Activated T-cell treated with anti-CD3 and anti-CD28 coated beads, Interleukin-2, amount 50 U/mL, for 48 hours (primary cell): ENCODE results near the gene NLRP14.

Experiments
- DNase-seq, 2 experiments: peaks; one replicate each; pipeline ENCODE4 v3.0.0-alpha.2; 2020

The NLRP14 gene, protein sequence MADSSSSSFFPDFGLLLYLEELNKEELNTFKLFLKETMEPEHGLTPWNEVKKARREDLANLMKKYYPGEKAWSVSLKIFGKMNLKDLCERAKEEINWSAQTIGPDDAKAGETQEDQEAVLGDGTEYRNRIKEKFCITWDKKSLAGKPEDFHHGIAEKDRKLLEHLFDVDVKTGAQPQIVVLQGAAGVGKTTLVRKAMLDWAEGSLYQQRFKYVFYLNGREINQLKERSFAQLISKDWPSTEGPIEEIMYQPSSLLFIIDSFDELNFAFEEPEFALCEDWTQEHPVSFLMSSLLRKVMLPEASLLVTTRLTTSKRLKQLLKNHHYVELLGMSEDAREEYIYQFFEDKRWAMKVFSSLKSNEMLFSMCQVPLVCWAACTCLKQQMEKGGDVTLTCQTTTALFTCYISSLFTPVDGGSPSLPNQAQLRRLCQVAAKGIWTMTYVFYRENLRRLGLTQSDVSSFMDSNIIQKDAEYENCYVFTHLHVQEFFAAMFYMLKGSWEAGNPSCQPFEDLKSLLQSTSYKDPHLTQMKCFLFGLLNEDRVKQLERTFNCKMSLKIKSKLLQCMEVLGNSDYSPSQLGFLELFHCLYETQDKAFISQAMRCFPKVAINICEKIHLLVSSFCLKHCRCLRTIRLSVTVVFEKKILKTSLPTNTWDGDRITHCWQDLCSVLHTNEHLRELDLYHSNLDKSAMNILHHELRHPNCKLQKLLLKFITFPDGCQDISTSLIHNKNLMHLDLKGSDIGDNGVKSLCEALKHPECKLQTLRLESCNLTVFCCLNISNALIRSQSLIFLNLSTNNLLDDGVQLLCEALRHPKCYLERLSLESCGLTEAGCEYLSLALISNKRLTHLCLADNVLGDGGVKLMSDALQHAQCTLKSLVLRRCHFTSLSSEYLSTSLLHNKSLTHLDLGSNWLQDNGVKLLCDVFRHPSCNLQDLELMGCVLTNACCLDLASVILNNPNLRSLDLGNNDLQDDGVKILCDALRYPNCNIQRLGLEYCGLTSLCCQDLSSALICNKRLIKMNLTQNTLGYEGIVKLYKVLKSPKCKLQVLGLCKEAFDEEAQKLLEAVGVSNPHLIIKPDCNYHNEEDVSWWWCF

GRCh38 chr11:7020183-7020917, at the start of gene NLRP14, which contains the start of gene ZNF214:
NLRP14 (plus strand) TSS chr11:7020479; CDS start chr11:7038587, 18,108 bp downstream.
ZNF214 (minus strand) TSS chr11:7020346; CDS start chr11:7002835, 17,511 bp downstream.
- peak; percentile 19 to 20 for DNase-seq

- DNase-seq, result no peak
These were observed 40.9 kb upstream of the NLRP14 start for GRCh38 chr11:6979365-6979764.

DNA sequence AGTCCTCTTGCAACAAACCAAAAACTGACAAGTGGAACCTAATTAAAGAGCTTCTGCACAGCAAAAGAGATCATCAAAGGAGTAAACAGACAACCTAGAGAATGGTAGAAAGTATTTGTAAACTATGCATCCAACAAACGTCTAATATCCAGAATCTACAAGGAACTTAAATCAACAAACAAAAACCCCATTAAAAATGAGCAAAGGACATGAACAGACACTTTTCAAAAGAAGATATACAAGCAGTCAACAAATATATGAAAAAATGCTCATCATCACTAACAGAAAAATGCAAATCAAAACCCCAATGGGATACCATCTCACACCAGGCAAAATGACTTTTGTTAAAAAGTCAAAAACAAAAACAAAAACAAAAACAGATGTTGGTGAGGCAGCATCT, 33.8 kb upstream of the NLRP14 start:
- DNase-seq, result no peak

- no peak for DNase-seq
These were observed 31.8 kb upstream of the NLRP14 start for GRCh38 chr11:6988506-6988905.

DNA sequence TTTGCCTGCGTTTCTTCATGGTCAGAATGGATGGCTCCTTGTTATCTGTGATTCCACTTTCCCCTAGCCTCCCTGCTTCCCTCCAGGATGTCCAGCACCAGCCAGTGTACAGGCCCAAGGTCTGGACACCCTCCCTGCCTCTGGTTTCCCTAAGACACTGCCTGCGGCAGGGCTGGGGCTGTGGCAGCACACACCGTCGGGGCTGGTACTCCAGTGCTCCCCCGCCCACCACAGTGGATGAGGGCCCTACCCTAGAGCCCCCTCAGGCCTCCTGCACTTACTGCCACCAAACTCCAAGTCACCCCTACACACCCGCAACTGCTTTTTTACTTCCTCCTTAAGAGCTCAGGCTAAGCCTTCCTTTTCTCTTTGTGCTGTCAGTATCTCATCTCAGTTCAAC, 29.1 kb upstream of the NLRP14 start:
- DNase-seq, result no peak

- no peak for DNase-seq
These were observed 28.3 kb upstream of the NLRP14 start for GRCh38 chr11:6992026-6992425.

GRCh38 chr11:6992457-6993417, 27.5 kb upstream of the NLRP14 start:
- no peak for DNase-seq

DNA sequence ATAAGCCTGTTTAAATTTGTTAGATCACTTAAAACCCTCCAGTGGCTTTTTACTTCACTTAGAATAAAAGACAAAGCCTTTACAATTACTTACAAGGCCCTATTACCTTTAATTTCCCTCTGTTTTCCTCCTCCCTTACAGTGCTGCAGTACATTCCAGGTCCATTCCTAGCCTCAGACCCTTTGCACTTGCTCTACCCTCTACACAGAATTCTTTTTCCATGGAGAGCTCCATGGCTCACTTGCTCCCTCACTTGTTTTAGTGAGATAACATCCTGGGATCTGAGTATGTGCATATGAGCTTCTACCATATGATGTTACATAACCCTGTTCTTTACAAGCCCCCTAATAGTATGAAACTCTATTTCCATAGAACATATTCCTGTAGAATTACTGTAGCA, 24.6 kb upstream of the NLRP14 start:
- no peak for DNase-seq

DNA sequence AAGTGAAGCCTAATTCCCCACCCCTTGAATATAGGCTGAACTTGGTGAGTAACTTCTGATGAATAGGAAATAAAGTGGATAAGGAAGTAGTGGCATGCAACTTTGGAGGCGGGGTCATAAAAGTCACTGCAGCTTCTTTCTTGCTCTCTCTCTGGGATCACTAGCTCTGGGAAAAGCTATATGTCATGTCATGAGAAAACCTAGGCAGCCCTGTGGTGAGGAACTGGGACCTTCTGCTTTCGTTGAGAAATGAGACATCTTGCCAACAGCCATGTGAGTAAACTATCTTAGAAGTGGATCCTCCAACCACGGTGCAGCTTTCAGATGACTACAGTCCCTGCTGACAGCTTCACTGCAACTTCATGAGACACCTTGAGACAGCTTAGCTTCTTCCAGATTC, 15.8 kb upstream of the NLRP14 start:
- DNase-seq, result no peak

DNA sequence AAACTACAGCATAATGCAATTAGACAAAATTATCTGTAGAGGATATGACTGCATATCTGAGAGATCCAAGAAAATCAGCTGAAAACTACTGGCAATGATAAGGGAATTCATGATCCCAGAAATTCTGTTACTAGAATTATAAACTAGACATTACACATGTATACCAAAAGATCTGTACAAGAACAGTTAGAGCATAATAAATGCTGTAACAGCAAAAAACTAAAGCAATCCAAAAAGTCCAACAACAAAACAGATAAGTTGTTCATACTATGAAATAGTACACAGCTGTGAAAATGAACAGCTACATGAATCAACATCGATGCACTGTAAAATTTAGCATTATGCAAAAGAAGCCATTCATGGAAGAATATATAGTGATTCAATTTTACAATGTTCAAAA, 6.2 kb upstream of the NLRP14 start:
- DNase-seq, result no peak

- DNase-seq, result no peak
These were observed 4.3 kb upstream of the NLRP14 start for GRCh38 chr11:7016011-7016410.

- DNase-seq, result peak in 1 of 2 experiments; percentile 16
These were observed 638 bp upstream of the NLRP14 start for GRCh38 chr11:7019500-7020182.

- DNase-seq, result no peak
These were observed 1.0 kb downstream of the NLRP14 start for GRCh38 chr11:7021318-7021717.

DNA sequence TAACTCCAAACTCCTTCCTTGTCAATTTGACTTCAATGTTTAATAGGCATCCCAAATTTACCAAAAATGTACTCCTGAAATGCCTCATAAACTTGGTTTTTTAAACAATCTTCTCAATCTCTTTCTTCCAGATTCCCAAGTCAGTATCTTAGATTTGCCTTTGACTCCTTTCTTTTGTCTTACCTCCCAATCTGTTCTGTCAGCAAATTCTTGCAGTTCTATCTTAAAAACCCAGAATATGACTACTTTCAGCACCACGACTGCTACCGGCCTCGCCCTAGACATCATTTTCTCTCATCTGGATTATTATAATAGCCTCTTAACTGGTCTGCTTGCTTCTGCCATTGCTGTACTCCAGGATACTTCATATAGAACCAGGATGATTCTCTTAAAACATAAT, 7.9 kb downstream of the NLRP14 start:
- no peak for DNase-seq

DNA sequence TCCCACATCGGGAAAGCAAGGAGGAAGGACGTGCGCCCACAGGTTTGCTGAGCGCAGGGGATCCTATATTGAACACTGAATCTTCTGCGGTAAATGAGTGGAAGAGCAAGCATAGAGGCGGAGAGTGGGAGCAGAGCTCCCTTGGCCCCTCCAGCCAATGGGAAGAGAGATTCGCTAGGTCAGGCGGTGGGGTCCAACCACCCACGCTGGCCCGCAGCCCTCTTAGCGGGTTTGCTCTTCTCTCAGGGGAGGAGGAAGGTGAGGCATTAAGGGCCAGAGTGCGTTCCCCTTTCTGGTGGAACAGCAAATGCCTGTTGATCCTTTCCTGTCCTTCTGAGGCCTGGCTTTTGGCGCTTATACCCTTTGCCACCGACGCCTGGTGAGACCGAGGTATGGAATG, 10.6 kb downstream of the NLRP14 start:
- no peak for DNase-seq

DNA sequence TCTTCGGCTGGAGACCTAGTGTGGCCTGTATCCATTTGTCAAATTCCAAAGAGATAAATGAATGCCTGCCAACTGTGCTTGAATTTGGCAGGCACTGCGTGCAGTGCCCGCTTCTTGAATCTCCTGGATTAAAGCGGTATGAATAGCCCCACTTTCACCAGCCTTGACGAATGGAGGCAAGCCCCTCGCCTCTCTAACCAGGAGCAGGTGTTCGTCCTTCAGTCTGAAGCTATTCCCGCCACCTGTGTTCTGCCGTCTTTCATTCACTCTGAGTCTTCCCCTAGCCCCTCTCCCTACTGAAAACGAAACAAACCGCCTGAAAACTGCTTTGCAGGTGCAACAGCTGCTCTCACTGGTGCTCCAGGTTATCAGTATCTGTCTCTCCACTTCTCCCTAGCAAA, 11.2 kb downstream of the NLRP14 start:
- DNase-seq, result no peak

DNA sequence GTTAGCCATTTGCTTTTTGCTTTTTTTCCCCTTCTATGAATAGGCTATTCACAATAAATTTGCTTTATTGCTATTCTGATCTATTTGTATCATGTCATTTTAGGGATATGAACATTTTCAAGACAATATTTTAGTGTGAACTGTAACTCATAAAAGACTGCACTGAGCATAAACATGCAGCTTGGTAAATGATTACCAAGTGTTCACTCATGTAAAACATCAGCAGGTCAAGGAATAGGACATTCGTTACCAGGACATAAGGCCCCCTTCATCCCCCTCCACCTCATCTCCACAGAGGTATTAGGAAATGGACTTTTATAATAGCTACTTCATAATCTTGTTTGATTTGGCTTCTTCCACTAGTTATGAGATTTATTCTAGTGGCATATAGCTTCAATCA, 12.4 kb downstream of the NLRP14 start:
- no peak for DNase-seq

GRCh38 chr11:7034019-7034418, 13.7 kb downstream of the NLRP14 start:
- DNase-seq, result no peak

GRCh38 chr11:7046474-7047175, 26.3 kb downstream of the NLRP14 start:
- no peak for DNase-seq

GRCh38 chr11:7050191-7050590, 29.9 kb downstream of the NLRP14 start:
- DNase-seq, result no peak
